Measurements from ENCODE around the gene PDGFRB.

DNA sequence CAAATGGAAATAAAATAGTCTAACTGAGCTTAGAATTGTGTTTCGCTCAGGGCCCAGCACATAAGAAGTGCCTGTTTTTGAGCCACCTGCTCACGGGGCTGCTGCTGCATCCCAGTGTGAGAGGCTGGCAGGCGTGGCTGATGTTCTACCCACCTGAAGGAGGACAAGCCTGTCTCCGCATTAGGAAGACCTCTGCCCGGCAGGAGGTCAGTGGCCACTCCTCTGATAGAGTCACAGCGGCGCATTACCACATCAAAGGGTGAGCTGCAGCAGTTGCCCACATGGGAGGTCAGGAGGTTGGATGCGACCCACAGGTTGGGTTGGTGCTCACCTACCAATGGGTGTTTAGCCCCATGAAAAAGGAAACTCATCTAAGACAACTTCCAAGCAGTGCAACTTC is 30.5 kb upstream of the PDGFRB start:
- TF ChIP-seq CTCF (IDR thresholded peaks at IDR 0.05) (no peak), POLR2AphosphoS5 (IDR thresholded peaks at IDR 0.05) (no peak)
